NT2/D1 (cell line): ENCODE data around the gene GTPBP10.

ENCODE experiments used
- SUZ12 ChIP-seq: IDR thresholded peaks from 2 replicates; pipeline ENCODE4 v1.6.1; 2011; ENCODE audit not compliant: insufficient read length, insufficient read depth; ENCODE audit errors: extremely low read depth
- YY1 ChIP-seq: IDR thresholded peaks from 2 replicates; pipeline ENCODE4 v1.6.1; 2011; ENCODE audit not compliant: insufficient read length, insufficient read depth
- ZNF274 ChIP-seq: IDR thresholded peaks from 2 replicates; pipeline ENCODE4 v1.6.1; 2011; ENCODE audit warnings: mild to moderate bottlenecking, low read depth, low read length

- TF ChIP-seq YY1 = no peak
- TF ChIP-seq ZNF274 = no peak
- no peak for TF ChIP-seq SUZ12
Observed at GRCh38 chr7:90311175-90311574, 35.3 kb upstream of the GTPBP10 start.
